ENCODE measurements around the gene AHRR. TPM values are rescaled to one million over a fixed set of nuclear protein-coding genes. Genes with fewer than 3 reads are reported as not detected.

The AHRR gene
- total RNA-seq, 1 donor from 2014 or later, result 11.3 TPM

GRCh38 chr5:440401-441201, 119.1 kb downstream of the AHRR start:
- TF ChIP-seq POLR2AphosphoS5 (IDR thresholded peaks at IDR 0.05; ENCODE audit: insufficient read depth in 1 of 2, low read depth in 1 of 2), result no peak
- TF ChIP-seq, protein P1, sequence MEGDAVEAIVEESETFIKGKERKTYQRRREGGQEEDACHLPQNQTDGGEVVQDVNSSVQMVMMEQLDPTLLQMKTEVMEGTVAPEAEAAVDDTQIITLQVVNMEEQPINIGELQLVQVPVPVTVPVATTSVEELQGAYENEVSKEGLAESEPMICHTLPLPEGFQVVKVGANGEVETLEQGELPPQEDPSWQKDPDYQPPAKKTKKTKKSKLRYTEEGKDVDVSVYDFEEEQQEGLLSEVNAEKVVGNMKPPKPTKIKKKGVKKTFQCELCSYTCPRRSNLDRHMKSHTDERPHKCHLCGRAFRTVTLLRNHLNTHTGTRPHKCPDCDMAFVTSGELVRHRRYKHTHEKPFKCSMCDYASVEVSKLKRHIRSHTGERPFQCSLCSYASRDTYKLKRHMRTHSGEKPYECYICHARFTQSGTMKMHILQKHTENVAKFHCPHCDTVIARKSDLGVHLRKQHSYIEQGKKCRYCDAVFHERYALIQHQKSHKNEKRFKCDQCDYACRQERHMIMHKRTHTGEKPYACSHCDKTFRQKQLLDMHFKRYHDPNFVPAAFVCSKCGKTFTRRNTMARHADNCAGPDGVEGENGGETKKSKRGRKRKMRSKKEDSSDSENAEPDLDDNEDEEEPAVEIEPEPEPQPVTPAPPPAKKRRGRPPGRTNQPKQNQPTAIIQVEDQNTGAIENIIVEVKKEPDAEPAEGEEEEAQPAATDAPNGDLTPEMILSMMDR (IDR thresholded peaks at IDR 0.05), result no peak
- no peak for TF ChIP-seq POLR2A (IDR thresholded peaks at IDR 0.05)
- intact Hi-C loops (cut with DNase I), result no loop called here
- Histone ChIP-seq H3K36me3 (no peaks in the 10 kb centered on the region), H3K9me3 (no peaks in the 10 kb centered on the region), H3K4me3 (no peak overlapping the region), H3K27ac (no peak overlapping the region), H3K4me1 (peaks cover 26% of the 10 kb centered on the region), H3K27me3 (no peaks in the 10 kb centered on the region)
- no peak for DNase-seq (ENCODE audit: extremely low spot score in 2 of 2)

DNA sequence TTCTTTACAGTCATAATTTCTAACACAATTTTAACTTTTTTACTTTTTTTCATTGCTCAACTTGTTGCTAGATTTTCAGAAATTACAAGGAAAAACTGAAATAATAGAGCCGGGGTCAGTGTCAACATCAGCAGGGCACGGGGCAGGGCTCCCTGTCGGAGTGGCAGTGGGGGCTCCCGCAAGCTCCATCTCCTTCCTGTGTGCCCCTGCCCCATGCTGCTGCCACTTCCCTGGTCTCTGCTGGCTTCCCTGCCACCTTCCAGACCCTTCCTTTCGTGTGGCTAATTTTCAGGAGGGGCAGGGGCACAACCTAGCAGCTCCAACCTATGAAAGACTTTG, 120.5 kb downstream of the AHRR start:
- Histone ChIP-seq H3K27me3 (no peaks in the 10 kb centered on the region), H3K36me3 (peaks cover 0 to 6% of the 10 kb centered on the region in 2 donors), H3K9me3 (no peaks in the 10 kb centered on the region), H3K4me3 (peak overlapping the region; percentile 80 to 96), H3K27ac (no peak overlapping the region), H3K4me1 (peaks cover 26% of the 10 kb centered on the region)
- TF ChIP-seq, protein P1 (IDR thresholded peaks at IDR 0.05), result no peak
- TF ChIP-seq POLR2AphosphoS5 (IDR thresholded peaks at IDR 0.05; ENCODE audit: insufficient read depth in 1 of 2, low read depth in 1 of 2), result no peak
- DNase-seq (ENCODE audit: extremely low spot score in 2 of 2), result no peak
- intact Hi-C loops (cut with DNase I), result no loop called here

DNA sequence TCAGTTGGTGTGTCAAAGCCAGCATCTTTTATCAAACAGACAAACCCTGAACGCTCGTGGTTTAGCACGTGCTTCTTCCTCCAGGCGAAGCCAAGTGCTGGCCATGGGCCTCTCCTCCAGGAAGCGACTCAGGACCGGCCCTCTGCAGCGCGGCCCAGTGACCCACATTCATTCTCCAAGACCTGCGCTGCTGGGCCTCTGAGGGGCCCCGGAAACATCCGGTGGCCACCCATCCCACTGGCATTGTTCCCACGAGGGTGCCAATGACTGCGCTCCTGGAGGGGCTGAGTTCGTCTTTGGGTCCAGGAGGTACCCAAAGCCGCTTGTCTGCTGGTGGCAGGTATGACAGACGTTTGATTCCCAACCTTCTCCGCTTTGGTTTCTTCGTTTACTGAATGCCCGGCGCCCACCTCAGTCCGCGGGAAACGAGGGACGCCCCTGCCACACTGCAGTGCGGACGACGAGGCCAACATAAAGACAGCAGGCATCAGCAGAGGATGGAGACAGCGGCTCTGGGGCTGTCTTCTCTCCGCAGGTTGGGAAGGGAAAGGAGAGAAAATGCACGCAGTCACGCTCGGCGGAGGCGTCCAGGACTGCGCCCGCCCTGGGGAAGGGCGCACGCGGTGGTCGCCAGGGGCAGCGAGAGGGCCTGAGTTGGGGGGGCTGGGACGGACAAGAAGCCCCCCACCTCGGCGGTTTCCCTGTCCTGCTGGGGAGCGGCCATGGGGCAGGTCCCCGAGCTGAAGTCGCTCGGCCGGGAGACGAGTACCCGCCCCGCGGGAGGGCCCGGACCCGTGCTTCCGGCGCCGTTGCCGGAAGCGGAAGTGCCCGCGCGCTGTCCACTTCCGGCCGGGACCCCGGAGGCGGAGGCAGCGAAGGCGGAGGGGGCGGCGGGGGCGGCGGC, 121.1 kb downstream of the AHRR start, which contains the start of gene EXOC3:
TSS of gene EXOC3 (plus strand) at position 842 of the 904 bp plus-strand sequence. CDS start 3,030 bp downstream, outside the sequence.
- TF ChIP-seq, protein P1 (IDR thresholded peaks at IDR 0.05), result no peak
- peak in 1 of 2 donors; percentile 31 for TF ChIP-seq POLR2A (IDR thresholded peaks at IDR 0.05)
- peak in 1 of 2 donors; percentile 83 for TF ChIP-seq POLR2AphosphoS5 (IDR thresholded peaks at IDR 0.05; ENCODE audit: insufficient read depth in 1 of 2, low read depth in 1 of 2)
- intact Hi-C loops (cut with DNase I), result no loop called here
- no peaks in the 10 kb centered on the region for H3K9me3 ChIP-seq
- H3K4me1 ChIP-seq, result peaks cover 26% of the 10 kb centered on the region
- peak within 1 kb of the TSS; percentile 84 for H3K27ac ChIP-seq
- peaks cover 0 to 12% of the 10 kb centered on the region in 2 donors for H3K36me3 ChIP-seq
- no peak for DNase-seq (ENCODE audit: extremely low spot score in 2 of 2)
- H3K4me3 ChIP-seq, result peak within 1 kb of the TSS; percentile 80 to 96
- no peaks in the 10 kb centered on the region for H3K27me3 ChIP-seq

GRCh38 chr5:443239-444151, 122.0 kb downstream of the AHRR start:
- Histone ChIP-seq H3K4me3 (peak overlapping the region; percentile 80 to 96), H3K9me3 (no peaks in the 10 kb centered on the region), H3K27ac (peak overlapping the region; percentile 84), H3K36me3 (peaks cover 0 to 21% of the 10 kb centered on the region in 2 donors), H3K4me1 (peaks cover 26% of the 10 kb centered on the region), H3K27me3 (no peaks in the 10 kb centered on the region)
- intact Hi-C loops (cut with DNase I), result no loop called here
- TF ChIP-seq, protein P1 (IDR thresholded peaks at IDR 0.05), result no peak
- TF ChIP-seq POLR2AphosphoS5 (IDR thresholded peaks at IDR 0.05; ENCODE audit: insufficient read depth in 1 of 2, low read depth in 1 of 2), result no peak
- TF ChIP-seq POLR2A (IDR thresholded peaks at IDR 0.05), result no peak
- no peak for DNase-seq (ENCODE audit: extremely low spot score in 2 of 2)
